Astrocyte (in vitro differentiated cells and primary cell): ENCODE results near the gene APOBEC4.

ENCODE experiments used
- CTCF ChIP-seq: IDR thresholded peaks from 2 replicates; pipeline ENCODE4 v1.5.1; 2011; ENCODE audit warnings: low read depth, mild to moderate bottlenecking, inconsistent platforms, low read length, moderate library complexity; ENCODE audit not compliant: insufficient read depth
- EZH2 ChIP-seq: IDR thresholded peaks from 2 replicates; pipeline ENCODE4 v1.6.1; 2012; ENCODE audit warnings: mild to moderate bottlenecking, low read length, inconsistent platforms; ENCODE audit not compliant: insufficient read depth

- TF ChIP-seq CTCF (no peak), EZH2 (no peak)
Observed at GRCh38 chr1:183653462-183653794, 312 bp upstream of the APOBEC4 start.
